PC-9 (cell line): Measurements from ENCODE around the gene OR4F6.

ENCODE experiments used
- CTCF ChIP-seq: fragments of 200-600 bp; sonication (generic); conservative IDR thresholded peaks from 2 replicates; pipeline ENCODE4 v1.6.1; 2017; ENCODE audit warnings: mixed run types, antibody characterized with exemption, mild to moderate bottlenecking, moderate library complexity
- EZH2 ChIP-seq: fragments of 200-600 bp; sonication (generic); IDR thresholded peaks from 2 replicates; pipeline ENCODE4 v1.8.0; 2017; ENCODE audit warnings: antibody characterized with exemption, low read depth

GRCh38 chr15:101808201-101808600 lies 4.9 kb downstream of the OR4F6 start:
- no peak for TF ChIP-seq CTCF
- no peak for TF ChIP-seq EZH2
